Panc1 (cell line): ENCODE measurements around the gene CRIM1.

ENCODE experiments used
- POLR2AphosphoS5 ChIP-seq: IDR thresholded peaks from 2 replicates; pipeline ENCODE4 v1.6.1; 2012; ENCODE audit warnings: mild to moderate bottlenecking, low read depth, low read length, moderate library complexity
- REST ChIP-seq, 2 experiments: IDR thresholded peaks; 2 replicates each; pipeline ENCODE4 v1.6.1; 2011 to 2012; ENCODE audit warnings: low read depth in 2 of 2, control low read depth in 1 of 2, low read length in 1 of 2, mild to moderate bottlenecking in 1 of 2, moderate library complexity in 1 of 2; ENCODE audit not compliant: insufficient read depth in 1 of 2
- SIN3A ChIP-seq: IDR thresholded peaks from 2 replicates; pipeline ENCODE4 v1.6.1; 2012; ENCODE audit warnings: low read depth, mild to moderate bottlenecking, low read length, moderate library complexity, borderline replicate concordance; ENCODE audit not compliant: insufficient read depth
- TCF7L2 ChIP-seq: IDR thresholded peaks from 2 replicates; pipeline ENCODE4 v1.6.1; 2011; ENCODE audit warnings: mild to moderate bottlenecking, low read depth, low read length, inconsistent platforms
- TF ChIP-seq, protein P1 (sequence below): fragments of 450-650 bp; IDR thresholded peaks from 2 replicates; pipeline ENCODE4 v1.5.1; 2017; ENCODE audit warnings: mild to moderate bottlenecking

DNA sequence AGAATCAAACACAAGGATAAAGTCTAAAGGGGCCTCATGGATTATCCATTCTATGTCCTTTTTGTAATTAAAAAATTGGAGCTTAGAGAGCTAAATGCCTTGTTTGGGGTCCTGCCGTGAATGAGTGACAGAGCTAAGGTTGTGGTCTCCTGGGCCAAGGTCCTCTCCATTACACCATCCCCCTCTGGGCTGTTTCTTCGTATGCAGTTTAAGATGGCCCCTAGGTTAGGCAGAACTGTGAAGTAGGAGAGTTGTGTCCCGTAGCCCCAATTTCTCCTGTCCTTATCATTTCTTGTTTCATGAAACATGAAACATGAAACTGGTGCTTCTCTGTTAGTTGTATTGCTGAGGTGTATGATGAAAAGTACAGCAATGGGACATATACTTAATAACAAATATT, 32.9 kb downstream of the CRIM1 start:
- TF ChIP-seq, protein P1, sequence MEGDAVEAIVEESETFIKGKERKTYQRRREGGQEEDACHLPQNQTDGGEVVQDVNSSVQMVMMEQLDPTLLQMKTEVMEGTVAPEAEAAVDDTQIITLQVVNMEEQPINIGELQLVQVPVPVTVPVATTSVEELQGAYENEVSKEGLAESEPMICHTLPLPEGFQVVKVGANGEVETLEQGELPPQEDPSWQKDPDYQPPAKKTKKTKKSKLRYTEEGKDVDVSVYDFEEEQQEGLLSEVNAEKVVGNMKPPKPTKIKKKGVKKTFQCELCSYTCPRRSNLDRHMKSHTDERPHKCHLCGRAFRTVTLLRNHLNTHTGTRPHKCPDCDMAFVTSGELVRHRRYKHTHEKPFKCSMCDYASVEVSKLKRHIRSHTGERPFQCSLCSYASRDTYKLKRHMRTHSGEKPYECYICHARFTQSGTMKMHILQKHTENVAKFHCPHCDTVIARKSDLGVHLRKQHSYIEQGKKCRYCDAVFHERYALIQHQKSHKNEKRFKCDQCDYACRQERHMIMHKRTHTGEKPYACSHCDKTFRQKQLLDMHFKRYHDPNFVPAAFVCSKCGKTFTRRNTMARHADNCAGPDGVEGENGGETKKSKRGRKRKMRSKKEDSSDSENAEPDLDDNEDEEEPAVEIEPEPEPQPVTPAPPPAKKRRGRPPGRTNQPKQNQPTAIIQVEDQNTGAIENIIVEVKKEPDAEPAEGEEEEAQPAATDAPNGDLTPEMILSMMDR = no peak
- TF ChIP-seq POLR2AphosphoS5 = no peak
- no peak for TF ChIP-seq TCF7L2
- TF ChIP-seq SIN3A = no peak
- TF ChIP-seq REST (IDR thresholded peaks at IDR 0.05; ENCODE audit: insufficient read depth in 1 of 2, low read depth in 2 of 2, low read length in 1 of 2) = no peak
